SU-DHL-6 (cell line): Measurements from ENCODE around the gene PLEKHH2.

Experiments used
- H2AFZ ChIP-seq: fragments of 200-600 bp; sonication (generic); 2 replicates; pipeline ENCODE4 v1.6.1; 2014; ENCODE audit warnings: low read depth, mild to moderate bottlenecking, moderate library complexity, mixed read lengths, antibody characterized with exemption, low read length; ENCODE audit not compliant: severe bottlenecking
- H3F3A ChIP-seq: fragments of 200-600 bp; shearing (Covaris generic); 2 replicates; pipeline ENCODE4 v1.6.0; 2016; ENCODE audit warnings: antibody characterized with exemption, mild to moderate bottlenecking; ENCODE audit not compliant: insufficient read depth
- H3K27ac ChIP-seq: fragments of 200-600 bp; sonication (generic); 2 replicates; pipeline ENCODE4 v1.5.1; 2016; ENCODE audit warnings: low read depth, mild to moderate bottlenecking, low read length, moderate library complexity, mixed read lengths
- H3K27me3 ChIP-seq: fragments of 200-600 bp; sonication (generic), shearing (Covaris generic); 2 replicates; pipeline ENCODE4 v1.6.0; 2014; ENCODE audit warnings: mild to moderate bottlenecking, low read length
- H3K36me3 ChIP-seq: fragments of 200-600 bp; sonication (generic); 2 replicates; pipeline ENCODE4 v1.6.1; 2014; ENCODE audit warnings: mild to moderate bottlenecking, low read length, mixed read lengths
- H3K4me2 ChIP-seq: fragments of 300-600, 200-600 bp; shearing (Covaris generic), sonication (generic); 2 replicates; pipeline ENCODE4 v1.6.0; 2014; ENCODE audit warnings: low read length, low read depth, mild to moderate bottlenecking; ENCODE audit not compliant: poor library complexity, severe bottlenecking
- H3K4me3 ChIP-seq: fragments of 200-600 bp; sonication (generic); 2 replicates; pipeline ENCODE4 v1.5.1; 2014; ENCODE audit warnings: antibody characterized with exemption, low read length, mild to moderate bottlenecking, mixed read lengths; ENCODE audit not compliant: insufficient read depth, poor library complexity, severe bottlenecking
- H3K79me2 ChIP-seq: fragments of 200-600 bp; sonication (generic); 2 replicates; pipeline ENCODE4 v1.6.1; 2014; ENCODE audit warnings: mild to moderate bottlenecking, low read length, moderate library complexity; ENCODE audit not compliant: insufficient read depth
- H3K9ac ChIP-seq: fragments of 200-600 bp; sonication (generic); 2 replicates; pipeline ENCODE4 v1.7.0; 2014; ENCODE audit warnings: mild to moderate bottlenecking, low read length
- H3K9me2 ChIP-seq: fragments of 200-600 bp; sonication (generic); replicated peaks from 2 replicates; pipeline ENCODE4 v1.6.1; 2014; ENCODE audit warnings: low read length; ENCODE audit not compliant: insufficient read depth
- H3K9me3 ChIP-seq: fragments of 200-600 bp; sonication (generic); 2 replicates; pipeline ENCODE4 v1.6.1; 2014; ENCODE audit warnings: low read length, mixed read lengths; ENCODE audit not compliant: insufficient read depth
- H4K20me1 ChIP-seq: fragments of 200-600 bp; sonication (generic); 2 replicates; pipeline ENCODE4 v1.6.1; 2014; ENCODE audit warnings: low read depth, mild to moderate bottlenecking, antibody characterized with exemption, low read length, moderate library complexity, mixed read lengths
- EZH2phosphoT487 ChIP-seq: fragments of 200-600 bp; sonication (generic), shearing (Covaris generic); conservative IDR thresholded peaks from 2 replicates; pipeline ENCODE4 v1.6.1; 2018; ENCODE audit warnings: mild to moderate bottlenecking, antibody characterized with exemption, low read length, moderate library complexity, mixed read lengths
- TF ChIP-seq, protein P1 (sequence below): fragments of 200-600 bp; sonication (generic); IDR thresholded peaks from one replicate; pipeline ENCODE4 v1.5.1; 2017; ENCODE audit warnings: antibody characterized with exemption, mild to moderate bottlenecking, low read length, moderate library complexity; ENCODE audit not compliant: insufficient read depth, poor library complexity, severe bottlenecking

PLEKHH2 gene

DNA sequence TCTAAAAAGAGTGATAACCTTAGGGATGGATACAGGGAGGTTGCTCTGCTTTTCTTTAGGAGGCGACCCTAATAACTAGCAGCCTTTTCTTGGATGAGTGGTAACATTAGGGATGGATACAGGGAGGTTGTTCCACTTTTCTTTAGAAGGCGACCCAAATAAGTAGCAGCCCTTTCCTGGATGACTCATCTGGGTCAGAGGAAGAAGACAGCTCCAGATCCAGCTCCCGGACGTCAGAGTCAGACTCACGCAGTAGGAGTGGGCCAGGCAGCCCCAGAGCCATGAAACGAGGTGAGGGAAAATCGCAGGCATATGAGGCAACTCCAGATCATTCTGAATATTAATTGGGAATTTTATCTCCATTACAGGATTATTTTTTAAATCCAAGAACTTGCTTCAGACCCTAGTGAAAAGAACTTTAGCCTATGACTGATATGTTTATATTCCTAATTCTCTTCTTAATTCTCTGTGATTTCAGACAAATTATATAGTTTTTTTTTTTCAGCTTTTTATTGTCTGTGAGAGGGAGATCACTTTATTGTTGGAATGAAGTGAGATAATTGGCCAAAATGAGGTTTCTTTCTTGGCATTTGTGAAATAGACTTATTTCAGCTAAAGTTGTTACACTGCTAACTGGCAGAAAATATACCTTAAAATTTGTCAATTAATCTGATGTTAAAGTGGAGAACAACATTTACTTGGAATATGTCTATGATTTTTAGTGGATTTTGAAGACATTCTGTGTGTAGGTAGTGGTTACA is 70.4 kb downstream of the PLEKHH2 start:
- Histone ChIP-seq H3K4me2 (no peak overlapping the region), H3K4me3 (no peak overlapping the region)

DNA sequence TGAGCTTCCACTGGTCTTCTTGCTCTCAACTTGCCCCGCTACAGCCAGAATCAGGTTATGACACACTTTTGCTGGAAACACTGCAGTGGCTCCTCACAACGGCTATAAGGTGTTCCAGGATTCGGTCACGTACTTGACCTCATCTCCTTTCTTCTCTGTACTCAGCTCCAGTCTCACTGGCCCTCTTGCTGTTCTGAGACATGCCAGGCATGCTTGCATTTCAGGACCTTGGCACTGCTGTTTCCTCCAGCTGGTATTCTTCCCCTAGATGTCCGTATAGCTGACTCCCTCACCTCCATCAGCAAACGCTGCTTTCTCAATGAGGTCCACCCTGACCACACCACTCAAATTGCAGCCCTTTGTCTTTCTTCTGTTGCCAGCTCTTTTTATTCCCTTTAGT is 71.1 kb downstream of the PLEKHH2 start:
- H3K9me3 ChIP-seq, result no peaks in the 10 kb centered on the region
- no peak overlapping the region for H3K9ac ChIP-seq
- H3F3A ChIP-seq, result no peaks in the 10 kb centered on the region
- no peaks in the 10 kb centered on the region for H3K36me3 ChIP-seq
- H3K27me3 ChIP-seq, result no peaks in the 10 kb centered on the region
- no peak overlapping the region for H3K4me3 ChIP-seq
- H3K27ac ChIP-seq, result no peak overlapping the region
- H2AFZ ChIP-seq, result no peak overlapping the region
- H4K20me1 ChIP-seq, result no peaks in the 10 kb centered on the region
- H3K9me2 ChIP-seq, result no peaks in the 10 kb centered on the region
- no peak for TF ChIP-seq EZH2phosphoT487
- no peaks in the 10 kb centered on the region for H3K79me2 ChIP-seq
- H3K4me2 ChIP-seq, result no peak overlapping the region

More for the DNA sequence above, 70.4 kb downstream of the PLEKHH2 start:
- H3K9ac ChIP-seq, result no peak overlapping the region
- H4K20me1 ChIP-seq, result no peaks in the 10 kb centered on the region
- TF ChIP-seq, protein P1, sequence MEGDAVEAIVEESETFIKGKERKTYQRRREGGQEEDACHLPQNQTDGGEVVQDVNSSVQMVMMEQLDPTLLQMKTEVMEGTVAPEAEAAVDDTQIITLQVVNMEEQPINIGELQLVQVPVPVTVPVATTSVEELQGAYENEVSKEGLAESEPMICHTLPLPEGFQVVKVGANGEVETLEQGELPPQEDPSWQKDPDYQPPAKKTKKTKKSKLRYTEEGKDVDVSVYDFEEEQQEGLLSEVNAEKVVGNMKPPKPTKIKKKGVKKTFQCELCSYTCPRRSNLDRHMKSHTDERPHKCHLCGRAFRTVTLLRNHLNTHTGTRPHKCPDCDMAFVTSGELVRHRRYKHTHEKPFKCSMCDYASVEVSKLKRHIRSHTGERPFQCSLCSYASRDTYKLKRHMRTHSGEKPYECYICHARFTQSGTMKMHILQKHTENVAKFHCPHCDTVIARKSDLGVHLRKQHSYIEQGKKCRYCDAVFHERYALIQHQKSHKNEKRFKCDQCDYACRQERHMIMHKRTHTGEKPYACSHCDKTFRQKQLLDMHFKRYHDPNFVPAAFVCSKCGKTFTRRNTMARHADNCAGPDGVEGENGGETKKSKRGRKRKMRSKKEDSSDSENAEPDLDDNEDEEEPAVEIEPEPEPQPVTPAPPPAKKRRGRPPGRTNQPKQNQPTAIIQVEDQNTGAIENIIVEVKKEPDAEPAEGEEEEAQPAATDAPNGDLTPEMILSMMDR, result no peak
- H3K79me2 ChIP-seq, result no peaks in the 10 kb centered on the region
- no peak overlapping the region for H3K27ac ChIP-seq
- no peak overlapping the region for H2AFZ ChIP-seq
- no peaks in the 10 kb centered on the region for H3K9me3 ChIP-seq
- H3K27me3 ChIP-seq, result no peaks in the 10 kb centered on the region
- H3F3A ChIP-seq, result no peaks in the 10 kb centered on the region
- H3K9me2 ChIP-seq, result no peaks in the 10 kb centered on the region
- H3K36me3 ChIP-seq, result no peaks in the 10 kb centered on the region

DNA sequence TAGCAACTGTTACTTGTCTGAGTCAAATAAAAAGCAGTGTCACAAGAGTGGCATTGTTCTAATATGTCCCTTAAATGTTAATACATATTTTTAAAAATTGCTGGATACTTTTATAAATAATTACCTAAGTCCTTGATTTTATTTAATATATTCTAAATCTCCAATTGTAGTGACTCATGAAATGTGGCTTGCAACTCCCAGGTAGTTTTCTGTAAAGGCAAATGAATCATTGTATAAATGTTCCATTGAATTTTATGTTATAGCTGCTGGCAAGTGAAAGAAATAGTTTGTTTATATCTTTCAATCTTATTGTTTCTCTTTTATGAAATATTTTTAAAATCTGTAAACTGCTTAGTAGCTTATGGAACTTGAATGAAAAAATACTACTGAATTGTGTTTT is 71.8 kb downstream of the PLEKHH2 start:
- Histone ChIP-seq H3K27ac (no peak overlapping the region), H4K20me1 (no peaks in the 10 kb centered on the region), H3K79me2 (no peaks in the 10 kb centered on the region), H3K9me2 (no peaks in the 10 kb centered on the region), H3K27me3 (no peaks in the 10 kb centered on the region), H3K9me3 (no peaks in the 10 kb centered on the region), H2AFZ (no peak overlapping the region), H3K9ac (no peak overlapping the region), H3K4me2 (no peak overlapping the region), H3F3A (no peaks in the 10 kb centered on the region), H3K36me3 (no peaks in the 10 kb centered on the region), H3K4me3 (no peak overlapping the region)
- TF ChIP-seq EZH2phosphoT487, result no peak
- TF ChIP-seq, protein P1, result no peak

DNA sequence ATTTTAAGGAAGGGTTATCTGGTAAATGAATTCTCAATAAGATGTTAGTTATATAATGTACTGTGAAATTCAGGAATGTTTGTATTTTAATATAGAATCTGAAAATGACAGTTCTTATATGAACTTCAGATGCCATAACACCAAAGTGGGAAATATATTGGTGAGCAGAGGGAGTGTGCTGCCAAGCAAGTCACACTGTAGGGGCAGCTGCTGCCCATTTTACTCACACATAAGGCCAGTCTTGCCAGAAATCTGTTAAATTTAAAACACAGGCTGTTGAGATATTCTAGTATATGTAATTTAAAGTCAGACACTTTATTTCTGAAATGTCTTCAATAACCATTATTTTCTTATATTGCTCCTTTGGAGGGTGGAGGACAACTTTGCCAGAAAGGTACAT is 73.8 kb downstream of the PLEKHH2 start:
- TF ChIP-seq, protein P1, result no peak
- Histone ChIP-seq H3F3A (no peaks in the 10 kb centered on the region), H3K4me2 (no peak overlapping the region), H3K79me2 (no peaks in the 10 kb centered on the region), H3K9ac (no peak overlapping the region), H4K20me1 (no peaks in the 10 kb centered on the region), H3K27ac (no peak overlapping the region), H3K4me3 (no peak overlapping the region), H3K9me3 (no peaks in the 10 kb centered on the region), H3K9me2 (no peaks in the 10 kb centered on the region), H3K27me3 (no peaks in the 10 kb centered on the region), H2AFZ (no peak overlapping the region), H3K36me3 (no peaks in the 10 kb centered on the region)
